Endothelial cell of umbilical vein (primary cell): ENCODE measurements around the gene SLC25A22.
A peak's percentile ranks its signal among the peaks of the same experiment; 100 is the strongest.

Experiments used
- CTCF ChIP-seq, 2 donors: IDR thresholded peaks; 1 replicate in 1 of 2; 2 replicates in 1 of 2; pipeline ENCODE4 v1.5.1; 2011; ENCODE audit warnings: low read length in 2 of 2, mild to moderate bottlenecking in 2 of 2, moderate library complexity in 2 of 2, control low read depth in 1 of 2, inconsistent platforms in 1 of 2, low read depth in 1 of 2; ENCODE audit not compliant: insufficient read depth in 1 of 2; ENCODE audit errors: extremely low read depth in 1 of 2
- EZH2 ChIP-seq: IDR thresholded peaks from 2 replicates; pipeline ENCODE4 v1.6.1; 2012; ENCODE audit warnings: borderline replicate concordance, low read depth, mild to moderate bottlenecking, moderate library complexity, low read length, inconsistent platforms; ENCODE audit not compliant: severe bottlenecking
- FOS ChIP-seq: IDR thresholded peaks from 2 replicates; pipeline ENCODE4 v1.6.1; 2011; ENCODE audit warnings: mild to moderate bottlenecking, low read length, moderate library complexity, borderline replicate concordance; ENCODE audit not compliant: insufficient read depth
- GATA2 ChIP-seq: IDR thresholded peaks from 2 replicates; pipeline ENCODE4 v1.7.0; 2011; ENCODE audit warnings: low read depth, mild to moderate bottlenecking, moderate library complexity, mixed read lengths, low read length; ENCODE audit not compliant: insufficient read length, insufficient read depth
- JUN ChIP-seq: IDR thresholded peaks from 2 replicates; pipeline ENCODE4 v1.6.1; 2011; ENCODE audit warnings: borderline replicate concordance, low read depth; ENCODE audit not compliant: insufficient read length, insufficient read depth
- MAX ChIP-seq: IDR thresholded peaks from 2 replicates; pipeline ENCODE4 v1.6.1; 2011; ENCODE audit not compliant: insufficient read depth, insufficient read length
- MYC ChIP-seq: IDR thresholded peaks from one replicate; pipeline ENCODE4 v1.6.1; 2011; ENCODE audit warnings: mild to moderate bottlenecking, low read depth, low read length
- POLR2A ChIP-seq: IDR thresholded peaks from 2 replicates; pipeline ENCODE4 v1.6.1; 2012; ENCODE audit warnings: low read depth, mild to moderate bottlenecking, control low read depth, low read length
- POLR2AphosphoS5 ChIP-seq: IDR thresholded peaks from 2 replicates; pipeline ENCODE4 v1.6.1; 2012; ENCODE audit warnings: low read depth, mild to moderate bottlenecking, control low read depth, low read length, moderate library complexity; ENCODE audit not compliant: insufficient read depth

GRCh38 chr11:845872-846495 is 47.9 kb upstream of the SLC25A22 start:
- TF ChIP-seq POLR2AphosphoS5 (peak; percentile 40), CTCF (IDR thresholded peaks at IDR 0.05; ENCODE audit: extremely low read depth in 1 of 2, insufficient read depth in 1 of 2, low read depth in 1 of 2, low read length in 2 of 2) (no peak), POLR2A (no peak), EZH2 (no peak), JUN (no peak), FOS (no peak), MAX (no peak), MYC (no peak), GATA2 (no peak)
